Brain pericyte (primary cell): ENCODE measurements around the gene FOXP1.

ENCODE experiments used
- DNase-seq: peaks from one replicate; pipeline ENCODE4 v3.0.0-alpha.2; 2012; ENCODE audit warnings: low read depth, low spot score

The FOXP1 gene

DNA sequence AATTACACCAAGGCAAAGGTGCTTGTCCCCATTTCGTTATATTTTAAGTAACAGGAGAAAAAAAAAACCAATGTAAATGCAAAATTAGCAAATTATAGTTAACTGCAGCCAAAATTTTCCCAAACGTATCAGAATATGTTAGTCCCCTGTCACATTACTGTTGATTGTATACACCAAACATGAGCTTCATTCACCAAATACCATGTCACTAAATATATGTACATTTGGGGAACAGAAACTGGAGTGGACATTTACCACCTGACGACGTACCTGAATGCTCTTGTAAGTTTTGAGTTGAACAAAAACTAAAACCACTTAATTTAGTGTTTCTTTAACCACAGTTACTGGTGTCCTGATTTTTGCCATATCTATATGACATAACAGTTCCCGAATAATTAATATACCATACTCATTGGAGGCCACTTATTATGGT lies 3.3 kb upstream of the FOXP1 start:
- DNase-seq: no peak

DNA sequence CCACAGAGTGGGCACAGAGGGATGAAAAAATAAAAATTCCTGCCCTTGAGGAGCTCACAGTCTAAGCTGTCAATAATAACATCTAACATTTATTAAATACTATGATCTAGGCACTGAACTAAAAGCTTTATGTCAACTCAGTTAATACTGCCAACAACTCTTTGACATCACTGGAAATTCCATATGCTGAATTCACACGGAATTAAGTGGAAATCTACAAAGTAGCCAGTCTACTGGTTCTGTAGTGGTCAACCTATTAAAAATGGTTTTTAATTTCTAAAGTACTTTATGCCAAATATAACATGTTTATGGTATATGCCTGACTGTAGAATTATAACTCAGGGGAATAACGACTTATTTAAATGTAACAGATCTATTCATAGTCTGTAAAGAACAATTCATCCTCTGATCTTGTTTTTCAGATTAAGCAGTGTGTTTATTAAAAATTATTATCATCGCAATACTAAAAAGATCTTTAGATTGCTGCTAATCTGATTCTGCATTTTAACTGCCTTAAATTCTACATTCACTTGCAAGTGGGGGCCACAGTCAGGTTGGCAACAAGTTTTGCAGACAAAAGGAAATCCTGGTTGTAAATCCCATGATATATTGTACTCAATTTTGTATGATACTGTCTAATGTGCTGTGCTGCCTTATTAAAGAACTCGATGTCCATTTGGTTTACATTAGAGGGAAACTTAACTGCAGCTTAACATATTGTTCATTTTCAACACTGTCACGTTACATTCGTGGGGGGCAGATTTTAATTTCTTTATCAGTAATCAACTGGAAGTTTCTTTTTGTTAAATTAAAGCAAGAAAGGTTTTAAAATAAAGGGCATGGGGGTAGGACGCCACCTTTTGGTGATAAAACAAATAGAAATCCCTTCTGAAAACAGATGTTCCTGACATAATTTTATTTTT lies 2.6 kb upstream of the FOXP1 start:
- DNase-seq: no peak

DNA sequence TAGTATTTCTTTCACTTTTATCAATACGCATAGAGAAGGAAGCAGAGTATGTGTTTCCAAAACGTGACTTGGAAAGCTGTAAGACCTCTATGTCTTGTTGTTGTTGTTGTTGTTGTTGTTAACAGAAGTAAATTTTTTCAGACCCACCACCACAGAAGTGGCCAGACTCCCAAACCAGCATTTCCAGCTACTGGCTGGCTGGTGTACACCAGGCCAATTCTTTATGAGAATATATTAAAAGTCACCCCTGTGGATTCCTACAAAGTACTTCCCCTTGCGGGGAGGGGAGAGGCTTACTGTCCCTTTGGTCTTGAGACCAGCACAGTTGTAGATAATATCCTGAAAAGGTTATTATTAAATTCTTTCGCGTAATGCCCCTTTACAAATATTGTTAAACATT lies 1.6 kb upstream of the FOXP1 start:
- DNase-seq: no peak

DNA sequence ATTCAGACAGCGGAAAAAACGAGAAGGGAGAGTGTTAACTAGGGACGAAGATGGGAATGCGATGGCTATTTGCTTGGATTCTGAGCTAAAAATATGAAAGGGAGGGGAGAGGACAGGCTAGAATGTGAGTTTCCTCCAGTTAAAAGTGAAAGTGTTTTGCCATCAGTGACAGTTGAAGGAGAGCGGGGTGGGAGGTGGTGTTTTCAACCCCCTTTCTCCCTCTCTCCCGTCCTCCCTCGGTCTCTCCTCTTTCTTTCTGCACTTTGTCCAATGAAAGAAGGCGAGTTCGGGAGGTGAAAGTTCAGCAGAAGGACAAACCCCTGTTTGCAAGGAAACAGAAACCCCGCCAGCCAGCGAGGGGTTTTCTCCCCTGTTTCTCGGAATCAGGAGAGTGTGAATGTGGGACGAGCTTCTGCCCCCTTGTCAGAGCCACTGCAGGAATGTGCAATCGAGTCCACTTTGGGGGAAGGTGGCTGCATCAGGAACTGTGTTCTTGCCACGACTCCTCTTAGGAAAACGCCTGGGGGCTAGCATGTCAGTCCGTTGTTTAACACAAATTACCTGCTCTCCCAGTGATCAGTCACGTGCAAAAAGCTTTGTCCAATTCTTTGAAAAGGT lies 975 bp upstream of the FOXP1 start:
- DNase-seq: no peak

DNA sequence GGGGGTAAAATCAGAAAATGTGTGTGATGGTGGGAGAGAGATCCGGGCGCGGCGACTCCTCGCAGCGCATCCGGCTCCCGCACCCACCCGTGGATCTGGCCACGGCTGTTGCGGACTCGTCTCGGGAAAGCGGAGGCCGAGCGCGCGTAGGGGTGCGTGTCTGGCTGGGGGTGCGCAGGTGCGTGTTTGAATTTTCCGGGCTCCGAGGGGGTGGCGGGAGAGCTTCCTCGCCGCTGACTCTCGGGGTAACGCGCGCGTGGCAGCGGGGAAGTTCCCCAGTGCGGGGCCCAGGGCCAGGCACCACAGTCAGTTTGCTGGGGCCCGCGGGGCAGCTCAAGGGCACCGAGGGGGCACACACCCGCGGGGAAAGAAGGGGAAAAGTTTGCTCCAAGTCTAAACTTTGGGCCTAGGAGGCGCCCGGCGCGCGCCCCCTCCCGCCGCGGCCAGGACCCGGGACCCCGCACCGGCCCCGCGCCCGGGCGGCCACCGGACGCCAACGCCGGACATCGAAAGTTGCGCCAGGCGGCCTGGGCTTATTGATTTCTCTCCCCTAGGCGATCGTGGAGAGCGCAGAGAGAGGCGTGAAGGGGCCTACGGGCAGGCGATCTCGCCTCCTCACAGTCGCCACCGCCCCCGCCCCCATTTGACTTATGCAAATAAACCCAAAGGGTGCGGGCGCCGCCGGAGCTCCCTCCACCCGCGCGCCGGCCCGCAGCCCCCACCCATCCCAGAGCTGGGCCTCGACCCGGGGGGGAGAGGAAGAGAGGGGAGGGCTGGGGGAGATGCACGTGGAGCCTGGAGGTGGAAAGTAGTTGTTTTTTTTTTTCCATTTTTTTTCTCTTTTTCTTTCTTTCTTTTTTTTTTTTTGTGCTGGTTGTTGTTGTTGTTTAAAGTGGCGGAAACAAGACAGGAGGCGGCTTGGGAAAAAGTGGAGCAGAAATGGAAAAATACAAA lies 639 bp downstream of the FOXP1 start:
- DNase-seq: no peak

DNA sequence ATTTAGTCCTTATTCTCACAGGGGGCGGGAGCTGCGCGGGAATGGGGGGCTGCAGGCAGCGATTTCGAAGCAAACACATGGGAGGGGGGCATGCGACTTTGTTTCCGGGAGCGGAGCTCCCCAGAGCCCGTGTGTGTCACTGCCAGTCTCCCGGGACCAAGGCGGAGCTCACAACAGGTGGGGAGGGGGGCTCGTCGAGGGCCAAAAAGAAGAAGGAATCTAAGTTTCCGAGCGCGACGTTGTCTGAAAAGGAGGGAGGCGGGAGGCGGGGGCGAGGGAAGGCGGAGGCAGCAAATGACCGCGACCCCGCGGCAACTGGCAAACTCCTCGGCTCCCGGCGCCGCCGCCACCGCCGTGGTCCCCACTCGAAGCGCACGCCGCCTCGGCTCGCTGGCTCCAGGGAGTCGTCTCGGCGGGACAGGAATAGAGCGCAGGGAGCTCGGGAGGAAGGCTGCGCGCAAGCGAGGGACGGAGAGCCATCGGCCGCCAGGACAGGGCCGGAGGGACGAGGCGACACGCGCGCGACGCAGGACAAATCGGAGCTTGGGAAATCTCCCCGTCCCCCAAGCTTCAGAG lies 1.4 kb downstream of the FOXP1 start:
- no peak for DNase-seq

DNA sequence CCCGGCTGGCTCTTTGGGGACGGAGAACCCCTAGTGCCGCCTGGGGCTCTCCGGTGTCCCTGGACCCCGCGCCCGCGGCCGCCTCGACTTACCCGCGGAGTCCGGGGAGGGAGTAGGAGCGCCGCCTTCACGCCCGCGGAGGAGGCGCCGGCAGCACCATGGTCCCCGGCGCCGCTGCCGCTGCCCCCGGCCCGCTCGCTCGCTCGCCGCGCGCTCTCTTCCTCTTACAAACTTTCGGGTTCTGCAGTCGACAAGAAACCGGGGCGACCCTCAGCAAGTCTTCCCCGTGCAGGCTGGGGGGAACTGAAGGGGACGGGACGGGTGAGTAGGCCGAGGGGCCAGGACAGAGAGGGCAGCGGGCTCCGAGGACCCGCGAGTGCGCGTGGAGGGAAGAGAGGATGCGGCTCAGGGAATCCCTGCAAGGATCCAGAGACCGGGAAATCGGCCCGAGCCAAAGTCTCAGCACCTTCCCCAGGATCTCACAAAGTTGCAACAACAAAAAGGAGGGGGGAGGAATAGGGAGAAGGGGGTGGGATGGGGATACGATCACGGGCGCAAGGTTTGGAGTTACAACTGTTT lies 2.0 kb downstream of the FOXP1 start:
- DNase-seq: no peak

DNA sequence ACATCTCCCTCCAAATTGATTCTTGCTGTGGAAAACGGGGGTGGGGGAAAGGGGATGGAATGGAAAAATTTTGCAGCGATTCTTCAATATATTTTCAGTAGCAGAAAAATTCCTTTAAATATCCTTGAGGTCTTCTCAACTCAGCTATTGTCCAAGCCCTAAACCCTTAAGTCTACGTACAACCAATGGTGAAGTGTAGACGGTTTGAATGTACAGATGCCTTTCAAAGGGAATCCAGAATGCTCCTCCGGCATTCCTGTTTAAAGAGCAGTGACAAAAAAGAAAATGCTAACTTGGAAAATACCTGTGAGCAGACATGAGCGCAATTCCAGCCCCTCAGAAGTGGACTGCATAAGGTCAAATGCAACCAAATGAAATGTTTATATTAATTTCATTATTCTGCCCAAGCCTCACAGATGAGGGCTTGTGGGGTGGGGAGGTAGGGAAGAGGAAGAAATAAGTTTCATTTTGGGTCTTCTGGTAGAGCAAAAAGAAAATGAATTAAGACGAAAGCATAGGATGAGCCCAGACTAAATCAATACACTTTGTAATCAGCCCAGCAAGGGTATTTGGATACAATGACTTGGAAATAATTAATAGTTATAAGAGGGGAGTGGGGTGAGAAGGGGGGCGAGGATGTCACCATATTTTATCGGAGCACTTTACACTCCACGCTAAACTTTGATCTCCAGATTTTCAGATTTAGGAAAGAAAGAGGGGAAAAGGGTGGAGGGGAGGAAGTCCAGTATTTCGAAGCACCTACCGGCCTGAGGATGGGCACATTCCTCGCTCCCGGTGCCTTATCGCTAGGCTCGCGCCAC lies 2.7 kb downstream of the FOXP1 start:
- DNase-seq: no peak

DNA sequence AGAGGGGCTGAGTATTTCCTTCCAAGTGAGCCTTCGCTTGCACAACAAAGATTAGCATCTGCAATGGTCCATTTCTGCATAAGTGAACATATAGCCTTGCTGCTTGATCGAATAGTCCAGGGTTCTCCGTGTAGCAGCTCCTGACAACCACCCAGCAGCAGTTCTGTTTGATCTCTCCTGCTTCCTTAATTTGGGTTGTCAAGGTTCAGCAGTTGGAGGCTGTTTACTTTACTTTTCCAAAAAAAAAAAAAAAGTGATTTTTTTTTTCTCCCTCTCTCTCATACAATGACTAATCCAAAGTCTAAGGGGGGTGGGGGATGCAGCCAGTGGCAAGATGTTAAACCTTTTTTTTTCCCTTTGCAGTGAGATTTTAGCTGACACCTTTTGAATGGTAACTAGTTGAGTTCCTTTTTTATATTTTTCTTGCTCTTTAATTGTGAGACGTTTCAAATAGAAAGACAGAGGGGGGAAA lies 3.6 kb downstream of the FOXP1 start:
- DNase-seq: no peak

DNA sequence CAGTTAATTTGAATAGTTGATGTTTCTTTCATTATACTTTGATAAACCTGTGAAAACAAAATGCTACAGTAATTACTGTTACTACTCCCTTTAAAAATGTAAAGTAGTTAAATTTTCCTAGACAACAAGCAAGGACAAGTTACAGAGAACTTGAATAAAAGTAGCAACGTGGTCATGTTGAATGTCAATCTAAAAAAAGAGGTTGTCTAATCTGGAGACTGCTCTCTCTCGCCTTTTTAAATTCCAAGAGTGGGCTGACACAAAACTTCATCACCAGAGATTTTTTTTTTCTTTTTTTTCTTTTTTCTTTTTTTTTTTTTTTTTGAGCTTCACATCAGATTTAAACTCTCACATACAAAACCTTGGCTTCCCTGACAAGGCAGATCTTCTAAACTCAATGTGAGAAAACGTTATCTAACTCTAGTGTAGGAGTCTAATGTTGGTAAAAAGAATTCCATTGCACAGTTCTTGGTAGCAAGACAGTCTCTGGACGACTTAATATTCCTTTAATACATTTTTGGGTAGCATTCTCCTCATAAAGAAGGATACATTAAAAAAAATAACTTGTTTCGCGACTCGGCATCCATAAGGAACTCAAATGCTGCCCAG lies 4.1 kb downstream of the FOXP1 start:
- no peak for DNase-seq

DNA sequence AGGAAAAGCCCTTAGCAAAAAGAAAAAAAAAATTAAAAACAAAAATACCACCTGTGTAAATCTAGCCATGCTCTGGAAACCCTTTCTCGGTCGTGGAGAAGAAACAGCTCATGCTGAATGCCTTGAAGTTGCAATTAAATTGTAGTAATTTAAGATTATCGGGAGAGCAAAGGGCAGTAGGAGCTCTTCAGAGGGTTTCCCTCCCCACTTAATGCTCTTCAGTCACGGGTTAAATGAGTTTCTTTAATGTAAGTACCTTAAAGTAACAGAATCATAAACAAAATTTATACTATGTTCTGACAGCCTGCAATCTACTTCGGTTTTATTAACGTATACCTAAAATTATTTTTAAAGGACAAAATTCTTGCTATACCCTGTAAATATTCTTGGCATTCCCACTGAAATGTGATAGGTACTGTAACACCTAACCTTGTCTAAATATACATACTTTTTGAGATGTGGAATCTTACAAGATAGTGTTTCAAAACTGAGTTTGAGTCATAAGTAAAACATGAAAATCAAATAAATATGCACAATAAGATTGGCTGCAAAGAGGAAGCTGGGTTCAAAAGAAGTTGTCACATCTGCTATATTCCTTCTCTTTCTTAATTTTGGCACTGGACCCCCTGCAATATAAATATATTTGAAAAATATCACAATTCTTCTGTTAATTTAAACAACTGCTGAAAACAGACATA lies 5.3 kb downstream of the FOXP1 start:
- no peak for DNase-seq

DNA sequence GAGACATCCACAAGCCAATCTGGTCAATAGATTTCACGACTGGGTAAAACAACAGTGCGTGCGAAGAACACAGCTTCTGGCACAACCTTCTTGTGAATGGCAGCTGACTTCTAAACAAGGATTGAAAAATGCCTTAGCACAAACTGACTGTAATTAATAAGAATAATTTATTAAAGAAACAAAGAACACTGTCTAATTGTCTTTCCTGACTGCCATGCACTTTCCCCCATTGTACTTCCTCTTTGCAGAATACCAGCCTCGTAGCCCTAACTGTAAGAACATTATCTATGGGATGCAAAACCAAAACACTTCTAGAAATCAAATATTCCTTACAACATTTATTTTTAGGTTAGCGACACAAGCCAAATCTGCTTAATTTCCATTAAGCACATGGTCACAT lies 6.5 kb downstream of the FOXP1 start:
- DNase-seq: no peak

DNA sequence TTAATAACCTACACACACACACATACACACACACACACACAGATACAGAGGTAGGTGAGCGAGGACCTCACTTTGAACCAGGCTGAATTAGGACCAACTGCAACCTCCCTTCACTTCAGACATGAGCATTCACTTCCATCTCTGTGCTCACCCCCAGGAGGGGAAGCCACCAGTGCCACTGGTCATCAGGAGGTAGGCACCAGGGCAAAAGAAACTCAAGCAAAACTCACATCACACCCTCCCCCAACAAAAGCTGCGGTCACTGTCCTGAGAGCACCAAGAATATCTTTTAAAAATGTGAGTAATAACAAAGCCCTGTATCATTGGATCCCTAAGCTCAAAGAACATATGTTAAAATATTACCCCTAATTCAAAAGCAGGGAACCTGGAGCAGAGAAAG lies 8.1 kb downstream of the FOXP1 start:
- DNase-seq: no peak

DNA sequence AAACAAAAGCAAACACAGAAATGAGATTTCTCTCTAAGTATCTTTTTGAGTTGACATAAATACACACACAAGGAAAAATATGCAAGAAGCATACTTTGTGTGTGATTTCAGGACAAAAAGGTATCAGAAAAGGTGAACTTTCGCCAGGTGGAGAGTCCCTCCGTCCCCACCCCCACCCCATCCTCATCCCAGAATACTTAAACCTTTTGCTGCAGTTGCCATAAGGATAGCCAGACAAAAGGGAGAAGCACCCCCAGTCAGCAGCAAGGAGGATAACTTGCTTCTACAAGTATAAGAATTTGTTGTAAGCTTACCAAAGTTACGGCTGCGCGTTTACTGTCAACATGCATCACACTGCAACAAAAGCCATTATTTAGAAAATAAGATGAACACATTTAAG lies 10.3 kb downstream of the FOXP1 start:
- DNase-seq: no peak

DNA sequence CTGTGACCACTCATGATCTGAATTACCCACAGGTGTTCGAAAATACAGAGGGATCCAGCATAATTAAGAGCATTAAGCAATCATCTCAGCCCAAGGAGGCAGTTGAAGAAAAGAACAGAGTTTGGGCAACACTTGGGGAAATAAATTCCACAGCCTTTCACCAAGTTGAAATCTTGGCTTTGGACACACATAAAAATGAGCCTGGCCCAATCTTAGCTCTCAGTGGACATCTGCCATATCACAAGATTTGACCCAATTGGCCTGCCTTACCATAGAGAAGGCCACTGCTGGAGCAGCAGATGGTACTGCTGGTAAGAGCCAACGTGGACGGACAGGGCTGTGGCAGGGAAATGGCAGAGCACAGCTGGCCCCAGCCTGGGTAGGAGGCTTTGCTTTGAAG lies 13.0 kb downstream of the FOXP1 start:
- no peak for DNase-seq

DNA sequence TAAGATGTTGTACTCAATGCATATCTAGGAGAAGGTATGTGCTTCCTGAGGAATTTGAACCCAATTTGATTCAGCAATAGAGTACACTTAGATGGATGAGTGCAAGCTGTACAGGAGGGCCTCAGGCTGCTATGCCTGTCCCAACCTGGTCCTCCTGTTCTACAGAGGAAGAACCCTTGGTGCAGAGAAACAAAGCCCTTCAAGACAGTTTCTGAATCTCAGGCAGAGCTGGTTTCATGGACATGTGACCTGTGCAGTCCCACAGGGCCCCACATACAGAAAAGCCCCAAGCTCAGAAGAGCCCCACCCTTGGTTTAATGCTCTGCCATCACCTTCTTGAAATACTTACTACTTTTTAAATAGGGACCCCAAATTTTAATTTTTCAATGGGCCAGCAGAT lies 15.3 kb downstream of the FOXP1 start:
- DNase-seq: no peak

DNA sequence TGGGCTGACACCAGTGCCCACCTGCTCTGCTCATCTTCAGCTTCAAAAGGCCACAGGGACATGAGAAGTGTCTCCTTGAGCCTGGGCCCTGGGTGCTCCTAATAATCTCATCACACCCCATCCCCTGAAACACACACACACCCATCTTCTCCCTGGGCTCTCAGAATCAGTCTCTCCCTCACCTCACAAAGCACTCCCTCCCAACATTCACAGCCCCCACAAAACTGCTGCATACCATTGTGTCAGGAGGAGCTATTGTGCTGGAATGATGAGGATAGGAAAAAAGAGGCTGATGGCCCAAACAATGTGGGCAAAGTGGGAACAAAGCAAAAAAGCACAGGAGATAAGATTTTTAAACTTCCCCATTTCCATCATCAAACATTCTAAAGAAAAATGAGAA lies 16.8 kb downstream of the FOXP1 start:
- DNase-seq: no peak

DNA sequence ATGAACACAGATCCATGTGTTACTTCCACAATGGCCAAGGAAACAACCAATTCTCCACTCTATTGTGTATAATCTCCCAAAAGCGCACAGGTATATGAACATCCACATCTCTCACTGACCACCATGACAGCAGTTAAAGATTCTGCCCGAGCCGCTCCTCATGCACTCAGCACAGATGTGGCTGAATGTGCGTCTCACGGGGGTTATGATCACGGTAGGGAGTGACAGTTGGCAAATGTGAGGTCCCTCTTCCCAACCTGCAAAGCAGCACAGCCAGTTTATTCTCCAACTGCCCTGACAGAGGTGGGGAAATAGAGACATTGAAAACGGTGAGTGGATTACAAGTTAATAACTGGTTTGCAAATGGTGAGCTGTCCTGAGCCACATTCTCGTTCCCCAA lies 17.6 kb downstream of the FOXP1 start:
- DNase-seq: no peak

DNA sequence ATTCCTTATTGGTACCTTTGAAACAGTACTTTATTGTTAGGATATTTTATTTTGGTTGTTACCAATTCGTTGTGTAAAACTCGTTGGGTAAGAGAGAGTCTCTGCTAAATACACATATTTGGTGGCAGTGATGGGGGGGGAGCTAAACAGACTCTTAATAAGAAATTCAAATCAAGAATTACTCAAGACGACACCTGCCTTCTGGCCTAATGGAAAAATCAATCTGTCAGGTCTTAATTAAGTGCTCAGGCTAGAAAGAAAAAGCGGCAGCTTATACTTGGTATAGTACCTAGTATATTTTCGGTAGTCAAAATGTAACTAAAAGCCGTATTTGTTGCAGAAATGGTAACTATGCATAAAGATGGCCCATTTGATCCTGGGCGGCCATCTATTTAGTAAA lies 18.2 kb downstream of the FOXP1 start:
- no peak for DNase-seq
